NCI-H1105 (cell line): ENCODE results near the gene SLIT3.

Experiments used
- DNase-seq: peaks from one replicate; lab custom pipeline; 2025; lab: John Stamatoyannopoulos, UW

Gene SLIT3

DNA sequence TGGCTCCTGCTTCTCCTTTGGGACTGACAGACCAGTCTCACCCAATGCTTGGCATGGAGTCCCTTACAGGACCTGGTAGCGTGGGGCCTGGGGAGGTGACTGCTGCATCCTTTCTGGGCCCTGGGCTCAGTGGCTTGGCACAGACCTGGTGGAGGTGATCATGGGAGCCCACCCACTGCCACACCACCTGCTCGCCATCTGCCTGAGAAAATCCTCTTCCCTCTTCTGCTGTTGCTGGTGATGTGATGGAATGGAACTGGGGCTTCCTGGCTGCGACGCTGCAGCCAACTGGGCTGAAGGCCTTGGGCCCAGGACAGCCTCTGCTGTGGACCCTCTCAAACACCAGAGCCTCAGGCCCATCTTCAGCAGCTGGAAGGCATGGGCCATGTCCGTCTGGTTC lies 599.3 kb downstream of the SLIT3 start:
- no peak for DNase-seq

DNA sequence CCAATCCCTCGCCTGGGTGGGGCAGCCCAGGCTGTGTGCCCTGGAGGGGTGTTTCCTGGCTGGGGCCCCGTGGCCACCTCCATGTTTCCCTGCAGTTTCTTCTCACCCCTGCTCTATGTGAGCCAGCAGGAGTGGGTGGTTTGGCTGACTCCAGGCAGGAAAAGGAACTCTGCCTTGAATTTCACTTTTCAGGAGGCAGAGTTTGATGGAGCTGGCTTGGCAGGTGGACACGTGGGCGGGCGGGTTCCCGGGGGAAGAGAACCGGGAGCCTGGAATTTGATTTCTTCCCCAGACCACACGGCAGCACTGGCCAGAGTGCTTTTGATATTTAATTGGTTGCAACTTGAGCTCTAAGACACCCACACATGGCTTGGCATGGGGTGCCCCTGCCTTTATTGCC lies 601.9 kb downstream of the SLIT3 start:
- DNase-seq: no peak

- no peak for DNase-seq
Observed at GRCh38 chr5:168697034-168697720, 603.8 kb downstream of the SLIT3 start.

GRCh38 chr5:168696611-168697010 lies 604.3 kb downstream of the SLIT3 start:
- no peak for DNase-seq

DNA sequence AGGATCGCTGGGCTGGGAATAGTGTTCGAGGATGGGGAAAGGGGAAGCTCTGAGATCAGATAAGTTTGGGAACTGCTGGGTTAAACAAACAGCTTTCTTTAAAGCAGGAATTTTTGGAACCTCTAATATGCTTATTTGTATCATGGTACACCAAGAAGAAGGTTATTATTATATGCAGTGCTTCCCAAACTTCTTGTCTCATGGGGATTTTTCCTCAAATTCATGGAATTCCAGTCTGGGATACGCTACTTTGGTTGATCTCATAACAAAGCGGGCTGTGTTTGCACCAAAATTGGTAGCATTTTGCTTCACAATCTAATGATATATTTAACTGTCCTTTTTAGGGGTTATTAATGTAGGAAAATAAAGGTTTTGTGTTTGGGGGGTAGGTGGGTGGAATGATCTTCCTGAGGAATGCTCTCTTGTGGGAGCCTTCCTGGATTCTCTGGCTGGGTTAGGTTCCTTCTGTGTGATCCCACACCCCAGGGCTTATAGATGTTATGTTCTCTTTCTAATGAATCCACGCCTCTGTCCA lies 605.6 kb downstream of the SLIT3 start:
- no peak for DNase-seq

- DNase-seq: no peak
Observed at GRCh38 chr5:168694289-168694688, 606.6 kb downstream of the SLIT3 start.

- no peak for DNase-seq
Observed at GRCh38 chr5:168693883-168694282, 607.1 kb downstream of the SLIT3 start.

GRCh38 chr5:168693297-168693696 lies 607.6 kb downstream of the SLIT3 start:
- DNase-seq: no peak

DNA sequence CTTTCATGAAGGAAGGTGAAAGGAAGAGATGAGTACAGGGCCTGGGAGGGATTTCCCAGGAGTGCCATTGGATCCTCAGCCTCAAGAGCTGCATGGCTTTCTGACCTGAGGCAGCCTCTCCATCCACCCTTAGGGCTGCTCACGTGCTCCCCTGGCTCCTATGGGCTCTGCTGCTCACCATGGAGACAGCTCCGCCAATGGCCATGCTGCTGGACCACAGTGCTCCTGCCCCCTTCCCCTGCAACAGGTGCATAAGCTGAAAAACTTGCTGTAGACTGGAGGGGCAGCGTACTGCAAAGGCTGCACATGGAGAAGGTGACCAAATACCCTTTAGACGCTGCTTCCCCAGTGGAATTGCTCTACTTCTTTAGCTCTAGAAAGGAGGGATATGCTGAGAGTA lies 609.0 kb downstream of the SLIT3 start:
- DNase-seq: no peak

- no peak for DNase-seq
Observed at GRCh38 chr5:168689260-168689659, 611.7 kb downstream of the SLIT3 start.

GRCh38 chr5:168686837-168687236 lies 614.1 kb downstream of the SLIT3 start:
- no peak for DNase-seq

DNA sequence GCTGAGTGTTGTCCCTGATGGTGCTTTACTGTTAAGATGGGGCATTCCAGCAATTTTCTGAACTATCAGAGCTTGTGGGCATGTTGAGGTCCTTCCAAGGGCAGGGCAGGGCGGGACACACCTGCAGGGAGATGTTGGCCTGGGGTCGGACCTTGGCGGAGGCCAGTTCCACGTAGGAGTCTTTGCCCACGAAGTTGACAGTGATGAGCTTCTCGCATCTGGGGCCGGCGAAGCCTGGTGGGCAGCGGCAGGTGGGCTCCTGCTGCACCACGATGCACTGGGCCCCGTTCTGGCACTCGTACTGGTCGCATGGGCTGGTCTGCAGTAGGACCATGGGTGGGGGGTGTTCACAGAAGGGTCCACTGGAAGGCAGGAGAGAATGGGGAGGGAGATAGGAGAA lies 615.4 kb downstream of the SLIT3 start:
- no peak for DNase-seq

DNA sequence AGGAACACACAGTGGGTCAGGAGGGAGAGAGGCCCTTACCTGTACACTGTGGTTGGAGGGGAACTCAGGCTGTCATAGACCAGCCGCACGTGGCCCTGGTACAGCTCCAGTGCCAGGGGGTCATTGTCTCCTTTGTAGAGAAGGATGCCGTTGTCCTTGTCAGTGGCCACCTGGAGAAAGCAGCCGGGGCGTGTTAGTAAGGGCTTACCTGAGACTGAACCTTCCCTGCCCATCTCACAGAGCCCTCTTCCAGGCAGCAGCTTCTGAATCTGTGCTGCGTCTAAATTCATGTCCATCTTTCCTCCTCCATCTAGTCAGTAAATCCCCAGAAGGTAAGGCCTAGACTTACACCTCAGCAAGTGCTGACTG lies 617.0 kb downstream of the SLIT3 start:
- no peak for DNase-seq

DNA sequence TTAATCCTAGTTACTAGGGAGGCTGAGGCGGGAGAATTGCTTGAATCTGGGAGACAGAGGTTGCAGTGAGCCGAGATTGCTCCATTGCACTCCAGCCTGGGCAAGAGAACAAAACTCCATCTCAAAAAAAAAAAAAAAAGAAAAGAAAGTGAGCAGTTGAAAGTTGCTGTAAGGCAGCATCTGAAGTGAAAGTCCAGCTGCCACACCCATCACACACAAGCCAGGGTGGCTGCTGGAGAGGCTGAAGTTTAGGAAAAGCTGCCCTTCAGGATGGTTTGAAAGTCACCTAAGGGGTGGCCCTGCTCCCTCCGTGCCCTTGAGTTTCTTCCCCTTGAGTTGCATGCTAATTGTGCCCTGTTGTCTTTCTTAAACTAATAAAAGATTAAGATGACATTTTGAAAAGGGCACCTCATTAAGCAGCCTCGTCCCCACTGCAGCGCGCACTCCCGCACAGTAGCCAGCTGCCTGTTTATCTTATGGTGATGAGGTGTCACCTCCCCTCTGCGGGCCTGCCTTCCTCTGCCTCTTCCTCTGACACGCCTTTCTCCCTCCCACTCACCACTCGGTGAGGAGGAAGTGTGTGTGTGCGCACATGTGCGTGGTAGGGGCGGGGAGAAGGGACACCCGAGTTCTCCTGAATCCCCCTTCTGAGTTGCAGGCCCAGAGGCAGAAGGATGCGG lies 617.6 kb downstream of the SLIT3 start:
- no peak for DNase-seq

GRCh38 chr5:168681556-168682183 lies 619.3 kb downstream of the SLIT3 start:
- no peak for DNase-seq

DNA sequence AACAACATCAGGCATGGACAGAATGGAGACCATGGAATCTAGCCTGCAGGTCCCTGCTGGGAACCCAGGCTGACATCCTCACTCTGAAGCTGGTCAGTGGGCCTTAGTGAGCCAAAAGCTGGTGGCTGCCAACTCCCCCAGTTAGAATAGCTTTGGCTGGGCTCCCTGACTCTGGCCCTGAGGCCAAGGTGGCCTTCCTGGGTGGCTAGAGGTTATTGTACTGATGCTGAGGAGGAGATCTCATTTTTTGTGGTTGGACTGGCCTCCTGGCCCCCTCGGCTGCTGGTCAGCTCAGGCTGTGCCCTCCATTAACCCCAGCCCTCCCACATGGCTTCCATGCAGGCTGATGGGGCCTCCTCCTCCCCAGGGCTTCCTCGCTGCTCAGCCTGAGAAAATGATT lies 620.5 kb downstream of the SLIT3 start:
- DNase-seq: no peak

DNA sequence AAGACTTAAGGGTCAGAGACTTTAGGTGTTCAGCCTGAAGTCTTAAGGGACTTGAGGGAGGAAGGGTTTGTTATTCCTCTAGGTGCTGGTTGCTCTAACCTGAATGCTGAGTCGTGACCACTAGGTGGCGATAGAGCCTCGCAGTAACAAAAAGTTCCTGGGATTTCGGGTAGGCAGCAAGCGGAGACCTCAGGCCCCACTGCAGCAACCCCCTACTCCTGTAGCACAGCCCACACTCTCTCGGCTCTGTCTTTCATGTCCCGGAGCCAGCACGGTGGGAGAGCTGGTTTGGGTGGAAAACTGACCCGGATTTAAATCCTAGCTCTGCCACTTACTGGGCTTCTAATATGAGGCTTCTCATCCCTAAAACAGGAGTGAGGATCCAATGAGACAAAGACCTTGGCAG lies 621.4 kb downstream of the SLIT3 start:
- DNase-seq: peak; percentile 28

DNA sequence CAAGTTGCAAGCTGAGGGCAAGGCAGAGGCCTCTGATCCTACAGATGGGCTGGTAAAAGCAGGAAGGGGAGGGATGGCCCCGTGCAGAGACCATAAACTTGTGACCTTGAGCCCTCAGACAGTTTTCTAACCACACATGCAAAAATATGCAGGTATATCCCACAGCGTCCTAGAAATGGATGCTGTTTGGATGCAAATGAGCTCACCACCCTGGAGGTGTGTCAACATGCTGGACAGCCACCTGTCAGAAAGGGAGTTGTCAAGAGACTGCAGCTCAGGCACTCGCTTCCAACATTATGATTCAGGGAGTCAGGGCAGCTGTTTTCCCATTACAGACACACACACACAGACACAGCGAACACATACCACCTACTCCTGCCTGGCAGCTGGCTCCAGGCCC lies 624.4 kb downstream of the SLIT3 start:
- no peak for DNase-seq

- no peak for DNase-seq
Observed at GRCh38 chr5:168675883-168676408, 625.0 kb downstream of the SLIT3 start.

GRCh38 chr5:168674893-168675482 lies 626.0 kb downstream of the SLIT3 start:
- no peak for DNase-seq

GRCh38 chr5:168672888-168673287 lies 628.1 kb downstream of the SLIT3 start:
- no peak for DNase-seq

GRCh38 chr5:168672016-168672415 lies 628.9 kb downstream of the SLIT3 start:
- DNase-seq: no peak
